ENCODE measurements around the gene CFI. TPM values are rescaled to one million over a fixed set of nuclear protein-coding genes. Genes with fewer than 3 reads are reported as not detected.

Gene CFI
- total and polyA plus RNA-seq, 2 donors from 2014 or later: 191 to 248 TPM

- Histone ChIP-seq H3K27me3 (ENCODE audit: control insufficient read depth, insufficient read depth, low read length) (no peaks in the 10 kb centered on the region), H3K36me3 (ENCODE audit: control insufficient read depth in 2 of 3, insufficient read depth in 3 of 3, low read length in 3 of 3) (peaks cover 7 to 11% (median 7%) of the 10 kb centered on the region in 3 donors), H3K27ac (ENCODE audit: low read depth in 2 of 2, low read length in 2 of 2) (no peak overlapping the region), H3K4me3 (ENCODE audit: low read length in 3 of 3) (no peak overlapping the region), H3K9me3 (ENCODE audit: control insufficient read depth in 2 of 3, insufficient read depth in 1 of 3, low read length in 3 of 3) (no peaks in the 10 kb centered on the region), H3K9ac (ENCODE audit: low read length in 3 of 3) (no peak overlapping the region), H3K4me1 (ENCODE audit: control insufficient read depth in 2 of 3, insufficient read depth in 2 of 3, low read depth in 1 of 3, low read length in 3 of 3) (no peaks in the 10 kb centered on the region)
- TF ChIP-seq CTCF (IDR thresholded peaks at IDR 0.05; ENCODE audit: borderline replicate concordance, extremely low read depth, insufficient read depth): no peak
- intact Hi-C loops (cut with DNase I): no loop called here
- FAIRE-seq: no peak
- DNase-seq: no peak
Measured at GRCh38 chr4:109691411-109691920, 110.3 kb downstream of the CFI start.

Other genes with a start within 250 kb of the CFI start
- 15.2 TPM for gene MCUB, start 241.8 kb downstream of the CFI start, total RNA-seq
- 2.3 TPM for gene MCUB, start 241.8 kb downstream of the CFI start, polyA plus RNA-seq (ENCODE audit: insufficient read depth, low read depth, low replicate concordance)
- 21.6 TPM for gene CASP6, start 98.6 kb downstream of the CFI start, total RNA-seq
- 20.7 TPM for gene CASP6, start 98.6 kb downstream of the CFI start, polyA plus RNA-seq (ENCODE audit: insufficient read depth, low read depth, low replicate concordance)
- 42.0 TPM for gene PLA2G12A, start 71.9 kb downstream of the CFI start, total RNA-seq
- 54.0 TPM for gene PLA2G12A, start 71.9 kb downstream of the CFI start, polyA plus RNA-seq (ENCODE audit: insufficient read depth, low read depth, low replicate concordance)
- 14.9 TPM for gene GAR1, start 13.8 kb upstream of the CFI start, total RNA-seq
- 21.0 TPM for gene GAR1, start 13.8 kb upstream of the CFI start, polyA plus RNA-seq (ENCODE audit: insufficient read depth, low read depth, low replicate concordance)
- gene RRH, start 26.0 kb upstream of the CFI start, total RNA-seq: 0.44 TPM
- 0.37 TPM for gene RRH, start 26.0 kb upstream of the CFI start, polyA plus RNA-seq (ENCODE audit: insufficient read depth, low read depth, low replicate concordance)
- gene LRIT3, start 46.1 kb upstream of the CFI start, total RNA-seq: 0.25 TPM
- gene LRIT3, start 46.1 kb upstream of the CFI start, polyA plus RNA-seq (ENCODE audit: insufficient read depth, low read depth, low replicate concordance): 0.62 TPM
- 3.3 TPM for gene EGF, start 110.9 kb upstream of the CFI start, total RNA-seq
- 72.8 TPM for gene EGF, start 110.9 kb upstream of the CFI start, polyA plus RNA-seq (ENCODE audit: insufficient read depth, low read depth, low replicate concordance)